GM12878 (cell line): ENCODE measurements around the gene TSHZ3.

ENCODE experiments used
- ATF2 ChIP-seq: IDR thresholded peaks from 2 replicates; pipeline ENCODE4 v1.6.1; 2012; ENCODE audit warnings: low read length, inconsistent platforms
- BHLHE40 ChIP-seq, 2 experiments: fragments of 450-650 bp in 1 of 2; IDR thresholded peaks; 2 replicates each; pipeline ENCODE4 v1.6.1; 2011 to 2017; ENCODE audit warnings: low read depth in 2 of 2, borderline replicate concordance in 1 of 2, improper control_type of control experiment in 1 of 2, low read length in 1 of 2, mild to moderate bottlenecking in 1 of 2
- CTCF ChIP-seq, 3 experiments: IDR thresholded peaks in 2 of 3; conservative IDR thresholded peaks in 1 of 3; 2 replicates each; pipeline ENCODE4 v1.5.1; 2011; ENCODE audit warnings: low read depth in 3 of 3, low read length in 3 of 3, mild to moderate bottlenecking in 3 of 3, control low read depth in 2 of 3, moderate library complexity in 2 of 3, inconsistent platforms in 1 of 3, mixed read lengths in 1 of 3; ENCODE audit not compliant: control insufficient read depth in 2 of 3, insufficient read depth in 1 of 3; ENCODE audit errors: extremely low read depth in 1 of 3
- E2F8 ChIP-seq: fragments of 450-650 bp; IDR thresholded peaks from 2 replicates; pipeline ENCODE4 v1.6.1; 2018; ENCODE audit warnings: mild to moderate bottlenecking, low read depth, moderate library complexity; ENCODE audit not compliant: partially characterized antibody
- EZH2 ChIP-seq: IDR thresholded peaks from 2 replicates; pipeline ENCODE4 v1.6.1; 2012; ENCODE audit warnings: low read depth, mild to moderate bottlenecking, control low read depth, inconsistent platforms, low read length, borderline replicate concordance; ENCODE audit not compliant: control insufficient read depth
- REST ChIP-seq: IDR thresholded peaks from 2 replicates; pipeline ENCODE4 v1.6.1; 2012; ENCODE audit warnings: mild to moderate bottlenecking, low read depth, low read length
- STAT3 ChIP-seq: IDR thresholded peaks from 2 replicates; pipeline ENCODE4 v1.6.1; 2011; ENCODE audit warnings: low read depth, low read length, improper control_type of control experiment
- SUZ12 ChIP-seq: fragments of 200-600 bp; sonication (generic); IDR thresholded peaks from one replicate; pipeline ENCODE4 v1.6.1; 2018; ENCODE audit warnings: antibody characterized with exemption, mild to moderate bottlenecking; ENCODE audit not compliant: unreplicated experiment
- ZNF274 ChIP-seq: IDR thresholded peaks from one replicate; pipeline ENCODE4 v1.8.0; 2011; ENCODE audit not compliant: insufficient read length, insufficient read depth
- ZSCAN29 ChIP-seq: fragments of 450-650 bp; IDR thresholded peaks from 2 replicates; pipeline ENCODE4 v1.6.1; 2017; ENCODE audit warnings: mild to moderate bottlenecking, moderate library complexity

- TF ChIP-seq BHLHE40 (IDR thresholded peaks at IDR 0.05; ENCODE audit: borderline replicate concordance in 1 of 2, low read depth in 2 of 2, low read length in 1 of 2) (no peak), SUZ12 (no peak), REST (no peak), ZSCAN29 (no peak), ATF2 (no peak), ZNF274 (no peak), CTCF (IDR thresholded peaks at IDR 0.05 in 2 of 3, conservative IDR thresholded peaks at IDR 0.05 in 1 of 3; ENCODE audit: control insufficient read depth in 2 of 3, extremely low read depth in 1 of 3, insufficient read depth in 1 of 3, low read depth in 3 of 3, low read length in 3 of 3) (no peak), E2F8 (no peak), EZH2 (no peak), STAT3 (no peak)
Measured at GRCh38 chr19:31266196-31266595, 83.0 kb downstream of the TSHZ3 start.
